B cell (primary cell): ENCODE data around the gene TPH2.

Experiments
- CTCF ChIP-seq: fragments of 200-600 bp; IDR thresholded peaks from one replicate; pipeline ENCODE4 v1.8.0; 2022; ENCODE audit warnings: antibody characterized with exemption, mild to moderate bottlenecking
- EZH2 ChIP-seq: IDR thresholded peaks from 2 replicates; pipeline ENCODE4 v1.6.1; 2012; ENCODE audit warnings: borderline replicate concordance, low read depth, mild to moderate bottlenecking, moderate library complexity, low read length; ENCODE audit not compliant: insufficient read depth, poor library complexity, severe bottlenecking

- TF ChIP-seq CTCF (no peak), EZH2 (no peak)
Measured at GRCh38 chr12:72018036-72018435, 79.4 kb downstream of the TPH2 start.
